Hepatocyte (in vitro differentiated cells): ENCODE measurements around the gene GIMAP7. TPM values are rescaled to one million over a fixed set of nuclear protein-coding genes. Genes with fewer than 3 reads are reported as not detected.
"Not testable (repeated sequence)": the region's sequence is repeated elsewhere in the genome, so short reads cannot be mapped to it uniquely, and the experiment has no call there.

Experiments used
- DNase-seq: peaks from one replicate; pipeline ENCODE4 v3.0.0-alpha.2; 2016; ENCODE audit warnings: low spot score
- H2AFZ ChIP-seq: fragments of 200-600 bp; sonication (generic); 2 replicates; pipeline ENCODE4 v1.6.0; 2016; ENCODE audit warnings: antibody characterized with exemption, mild to moderate bottlenecking
- H3K27ac ChIP-seq: fragments of 200-600 bp; sonication (generic); 2 replicates; pipeline ENCODE4 v1.5.1; 2016; ENCODE audit warnings: mild to moderate bottlenecking
- H3K27me3 ChIP-seq: fragments of 200-600 bp; sonication (generic); 2 replicates; pipeline ENCODE4 v1.6.1; 2016
- H3K36me3 ChIP-seq: fragments of 200-600 bp; sonication (generic); replicated peaks from 2 replicates; pipeline ENCODE4 v1.5.1; 2016; ENCODE audit warnings: low read depth; ENCODE audit not compliant: insufficient read depth
- H3K4me1 ChIP-seq: fragments of 200-600 bp; sonication (generic); 2 replicates; pipeline ENCODE4 v1.5.1; 2016; ENCODE audit warnings: mild to moderate bottlenecking, moderate library complexity; ENCODE audit not compliant: insufficient read depth
- H3K4me2 ChIP-seq: fragments of 200-600 bp; sonication (generic); 2 replicates; pipeline ENCODE4 v1.6.0; 2016
- H3K4me3 ChIP-seq: fragments of 200-600 bp; sonication (generic); 2 replicates; pipeline ENCODE4 v1.5.1; 2016; ENCODE audit warnings: mild to moderate bottlenecking
- H3K79me2 ChIP-seq: fragments of 200-600 bp; sonication (generic); 2 replicates; pipeline ENCODE4 v1.6.0; 2017; ENCODE audit warnings: mild to moderate bottlenecking
- H3K9me2 ChIP-seq: fragments of 200-600 bp; sonication (generic); replicated peaks from 2 replicates; pipeline ENCODE4 v1.6.0; 2017; ENCODE audit warnings: mild to moderate bottlenecking; ENCODE audit not compliant: insufficient read depth
- H3K9me3 ChIP-seq: fragments of 200-600 bp; sonication (generic); 2 replicates; pipeline ENCODE4 v1.5.1; 2016; ENCODE audit warnings: low read depth, mild to moderate bottlenecking
- H4K20me1 ChIP-seq: fragments of 200-600 bp; sonication (generic); 2 replicates; pipeline ENCODE4 v1.6.0; 2016; ENCODE audit warnings: mild to moderate bottlenecking; ENCODE audit not compliant: insufficient read depth, poor library complexity, severe bottlenecking
- CTCF ChIP-seq: fragments of 200-600 bp; sonication (generic); IDR thresholded peaks from 2 replicates; pipeline ENCODE4 v1.5.1; 2016; ENCODE audit warnings: antibody characterized with exemption, mild to moderate bottlenecking; ENCODE audit not compliant: poor library complexity
- EZH2 ChIP-seq: fragments of 200-600 bp; sonication (generic); IDR thresholded peaks from 2 replicates; pipeline ENCODE4 v1.6.1; 2016; ENCODE audit warnings: antibody characterized with exemption, mild to moderate bottlenecking, borderline replicate concordance
- EZH2phosphoT487 ChIP-seq: fragments of 200-600 bp; sonication (generic); IDR thresholded peaks from one replicate; pipeline ENCODE4 v1.6.1; 2018; ENCODE audit warnings: antibody characterized with exemption, mild to moderate bottlenecking, low read depth, moderate library complexity; ENCODE audit not compliant: unreplicated experiment, severe bottlenecking
- whole genome bisulfite sequencing: methylation state at CpG from one replicate; pipeline ENCODE4 v1.1.6; 2016; ENCODE audit warnings: low lambda C conversion rate; ENCODE audit errors: missing lambda C conversion rate; 5-methylcytosine and 5-hydroxymethylcytosine counted together
- polyA plus RNA-seq: library from polyadenylated mRNA; unstranded; fragments of >200 nt; fragmentation: Nextera tagmentation; extraction: Ambion mirVana; gene quantifications from 2 replicates; pipeline ENCODE4 v1.2.1, GENCODE V29; 2016
- total RNA-seq: library from RNA; depleted of rRNA; stranded (reverse); fragments of >200 nt; gene quantifications from 2 replicates; pipeline ENCODE4 v1.2.3, GENCODE V29; 2014

Gene GIMAP7
- total and polyA plus RNA-seq, 2 experiments from 2014 or later = 0.19 to 0.33 TPM

GRCh38 chr7:150516956-150517745, 2.5 kb downstream of the GIMAP7 start:
- Histone ChIP-seq H3K27ac (no peak overlapping the region), H4K20me1 (no peaks in the 10 kb centered on the region), H2AFZ (no peak overlapping the region), H3K27me3 (no peaks in the 10 kb centered on the region), H3K9me3 (no peaks in the 10 kb centered on the region), H3K9me2 (no peaks in the 10 kb centered on the region), H3K79me2 (no peaks in the 10 kb centered on the region), H3K4me2 (no peak overlapping the region), H3K4me1 (peaks cover 3% of the 10 kb centered on the region), H3K4me3 (no peak overlapping the region), H3K36me3 (no peaks in the 10 kb centered on the region)
- TF ChIP-seq EZH2phosphoT487 = no peak
- no peak for TF ChIP-seq CTCF
- TF ChIP-seq EZH2 = no peak
- DNase-seq = no peak
- WGBS = 96% methylated on average over 1 of the region's 1 CpG

- H3K4me1 ChIP-seq = peaks cover 3% of the 10 kb centered on the region
- H3K27ac ChIP-seq = no peak overlapping the region
- no peaks in the 10 kb centered on the region for H3K79me2 ChIP-seq
- TF ChIP-seq EZH2 (no peak), EZH2phosphoT487 (no peak), CTCF (no peak)
- H2AFZ ChIP-seq = no peak overlapping the region
- H3K4me3 ChIP-seq = no peak overlapping the region
- no peaks in the 10 kb centered on the region for H3K9me3 ChIP-seq
- no peak for DNase-seq
- no peaks in the 10 kb centered on the region for H3K9me2 ChIP-seq
- H3K36me3 ChIP-seq = no peaks in the 10 kb centered on the region
- no peak overlapping the region for H3K4me2 ChIP-seq
- no peaks in the 10 kb centered on the region for H3K27me3 ChIP-seq
- H4K20me1 ChIP-seq = no peaks in the 10 kb centered on the region
- WGBS = 68% methylated on average over 2 of the region's 2 CpGs
Measured at GRCh38 chr7:150519310-150519709, 4.6 kb downstream of the GIMAP7 start.

DNA sequence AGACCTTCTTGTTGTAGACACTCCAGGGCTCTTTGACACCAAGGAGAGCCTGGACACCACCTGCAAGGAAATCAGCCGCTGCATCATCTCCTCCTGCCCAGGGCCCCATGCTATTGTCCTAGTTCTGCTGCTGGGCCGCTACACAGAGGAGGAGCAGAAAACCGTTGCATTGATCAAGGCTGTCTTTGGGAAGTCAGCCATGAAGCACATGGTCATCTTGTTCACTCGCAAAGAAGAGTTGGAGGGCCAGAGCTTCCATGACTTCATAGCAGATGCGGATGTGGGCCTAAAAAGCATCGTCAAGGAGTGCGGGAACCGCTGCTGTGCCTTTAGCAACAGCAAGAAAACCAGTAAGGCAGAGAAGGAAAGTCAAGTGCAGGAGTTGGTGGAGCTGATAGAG, 5.5 kb downstream of the GIMAP7 start:
- Histone ChIP-seq H3K27ac (no peak overlapping the region), H3K9me2 (no peaks in the 10 kb centered on the region), H4K20me1 (no peaks in the 10 kb centered on the region), H3K79me2 (no peaks in the 10 kb centered on the region), H2AFZ (no peak overlapping the region), H3K9me3 (no peaks in the 10 kb centered on the region), H3K4me2 (no peak overlapping the region), H3K4me1 (no peaks in the 10 kb centered on the region), H3K27me3 (no peaks in the 10 kb centered on the region), H3K36me3 (no peaks in the 10 kb centered on the region), H3K4me3 (no peak overlapping the region)
- WGBS = 86% methylated on average over 8 of the region's 8 CpGs
- no peak for DNase-seq
- TF ChIP-seq CTCF (no peak), EZH2phosphoT487 (no peak), EZH2 (no peak)

GRCh38 chr7:150522931-150523330, 8.3 kb downstream of the GIMAP7 start:
- not testable (repeated sequence) for H3K4me3 ChIP-seq, H3K9me3 ChIP-seq, H3K79me2 ChIP-seq, H3K36me3 ChIP-seq, H3K27ac ChIP-seq, H2AFZ ChIP-seq, H4K20me1 ChIP-seq, H3K9me2 ChIP-seq, H3K4me2 ChIP-seq, H3K4me1 ChIP-seq, DNase-seq, H3K27me3 ChIP-seq
- WGBS = 46% methylated on average over 6 of the region's 6 CpGs
